Pulmonary artery endothelial cell (primary cell): ENCODE data around the gene MYDGF. TPM values are rescaled to one million over a fixed set of nuclear protein-coding genes. Genes with fewer than 3 reads are reported as not detected.
"Not testable (repeated sequence)": the region's sequence is repeated elsewhere in the genome, so short reads cannot be mapped to it uniquely, and the experiment has no call there.

ENCODE experiments used
- DNase-seq: peaks from one replicate; pipeline ENCODE4 v3.0.0-alpha.2; 2011; ENCODE audit warnings: low read depth, low spot score
- total RNA-seq: library from RNA; depleted of rRNA; stranded (reverse); fragments of >200 nt; gene quantifications from 2 replicates; pipeline ENCODE4 v1.2.3, GENCODE V29; 2014

Gene MYDGF
- 242 and 256 TPM in 2 replicates for total RNA-seq

GRCh38 chr19:4669723-4670480 lies at the start of gene MYDGF:
Gene MYDGF (minus strand): TSS chr19:4670342. CDS start chr19:4670334, 8 bp downstream.
- peak; percentile 70 for DNase-seq

DNA sequence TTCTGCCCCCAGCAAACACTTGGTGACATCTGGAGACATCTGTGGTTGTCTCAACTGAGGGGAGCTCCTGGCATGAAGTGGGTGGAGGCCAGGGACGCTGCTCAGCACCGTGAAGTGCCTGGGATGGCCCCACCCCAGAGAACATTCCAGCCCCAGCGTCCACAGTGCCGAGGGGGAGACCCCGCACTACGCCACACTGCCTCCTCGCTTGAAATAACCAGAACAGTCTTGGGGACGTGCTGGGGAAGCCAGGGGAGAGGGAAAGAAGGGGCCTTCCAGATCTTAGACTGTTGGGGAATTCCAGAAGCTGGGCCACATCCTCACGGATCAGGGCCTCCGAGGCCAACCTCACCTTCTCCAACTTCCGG lies 49.3 kb upstream of the MYDGF start:
- DNase-seq, result no peak

DNA sequence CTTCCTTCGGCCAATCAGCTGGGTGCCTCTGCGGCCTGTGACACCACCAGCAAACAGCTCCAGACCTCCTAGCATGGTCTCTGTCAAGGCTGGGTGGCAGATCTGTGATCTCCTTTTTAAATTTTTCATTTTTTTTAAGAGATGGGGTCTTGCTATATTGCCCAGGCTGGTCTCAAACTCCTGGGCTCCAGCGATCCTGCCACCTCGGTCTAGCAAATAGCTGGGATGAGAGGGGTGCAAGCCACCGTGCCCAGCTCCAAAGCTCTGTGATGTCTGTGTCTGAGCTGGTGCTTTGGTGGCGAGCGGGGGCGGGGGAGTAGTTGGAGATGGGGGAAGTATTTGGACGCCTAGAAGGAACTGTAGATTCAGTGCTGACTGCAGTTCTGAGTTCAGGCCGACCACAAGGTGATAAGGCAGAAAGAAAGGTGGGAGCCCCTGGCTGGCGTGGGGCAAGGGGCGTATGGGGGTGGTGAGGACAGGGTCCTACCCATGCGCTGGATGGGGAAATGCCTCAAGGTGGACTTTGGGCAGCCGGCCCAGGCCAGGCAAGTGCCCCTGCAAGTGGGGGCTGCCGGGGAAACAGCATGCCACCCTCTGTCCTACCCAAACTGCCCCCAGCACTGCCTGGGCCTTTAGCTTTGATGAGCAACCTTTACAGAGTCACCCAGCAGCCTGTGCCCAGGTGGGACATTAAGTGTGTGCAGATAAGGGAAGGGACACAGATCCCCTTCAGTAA lies 48.0 kb upstream of the MYDGF start:
- DNase-seq, result no peak

- no peak for DNase-seq
Observed at GRCh38 chr19:4717191-4717965, 47.2 kb upstream of the MYDGF start.

GRCh38 chr19:4715529-4716221 lies 45.5 kb upstream of the MYDGF start:
- DNase-seq, result no peak

DNA sequence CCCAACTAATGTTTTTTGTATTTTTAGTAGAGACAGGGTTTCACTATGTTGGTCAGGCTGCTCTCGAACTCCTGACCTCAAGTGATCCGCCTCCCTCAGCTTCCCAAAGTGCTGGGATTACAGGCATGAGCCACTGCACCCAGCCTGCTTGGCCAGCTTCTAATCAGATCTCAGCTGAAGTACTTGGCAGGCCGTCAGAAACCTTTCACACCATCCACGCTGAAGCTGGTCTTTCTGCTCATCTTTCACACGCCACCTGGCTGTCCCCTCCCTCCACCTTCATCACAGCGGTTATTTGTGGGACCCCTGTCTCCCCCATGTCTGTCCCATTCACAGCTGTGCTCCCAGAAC lies 45.0 kb upstream of the MYDGF start:
- DNase-seq, result not testable (repeated sequence)

GRCh38 chr19:4714016-4714415 lies 43.9 kb upstream of the MYDGF start:
- no peak for DNase-seq

DNA sequence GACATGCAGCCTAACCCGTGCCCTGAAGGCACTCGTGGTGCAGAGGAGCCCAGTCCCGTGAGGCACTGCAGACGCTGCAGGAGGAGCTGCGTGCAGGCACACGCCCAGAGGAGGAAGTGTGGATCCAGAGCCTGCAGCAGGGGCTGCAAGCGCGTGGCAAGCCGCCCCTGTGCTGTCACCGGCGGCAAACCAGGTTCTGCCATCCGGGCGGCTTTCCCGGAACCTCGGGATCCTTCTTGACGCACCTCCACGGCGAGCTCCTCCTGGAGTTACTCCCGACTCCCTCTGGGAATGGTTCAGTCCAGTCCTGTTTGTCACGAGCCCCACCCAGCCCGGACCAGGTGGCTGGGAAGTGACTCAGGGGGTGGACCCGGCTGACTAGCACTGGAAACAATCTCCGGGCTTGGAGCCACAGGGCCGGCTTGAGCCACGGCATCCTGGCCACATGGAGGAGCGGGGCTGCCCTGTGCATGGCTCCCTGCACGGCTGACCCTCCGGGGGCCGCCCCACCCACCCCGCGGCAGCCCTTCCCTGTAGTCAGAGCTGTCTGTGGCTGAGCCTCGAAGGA lies 43.3 kb upstream of the MYDGF start:
- DNase-seq, result peak; percentile 91

DNA sequence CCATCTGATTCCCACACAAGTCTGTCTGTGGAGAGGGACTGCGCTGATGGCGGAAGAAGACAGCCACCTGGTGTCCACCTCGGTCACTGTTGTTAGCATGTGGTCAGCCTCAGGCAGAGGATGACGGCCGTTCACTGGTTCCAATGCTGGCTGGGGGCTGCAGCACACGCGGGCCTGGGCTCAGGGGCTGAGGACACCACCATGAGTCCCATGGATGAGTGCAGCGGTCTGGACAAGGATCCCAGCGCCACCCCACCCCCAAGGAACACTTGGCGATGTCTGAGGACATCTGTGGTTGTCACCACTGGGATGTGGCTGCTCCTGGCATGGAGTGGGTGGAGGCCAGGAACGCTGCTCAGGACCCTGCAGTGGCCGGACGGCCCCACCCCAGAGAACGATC lies 42.6 kb upstream of the MYDGF start:
- no peak for DNase-seq

GRCh38 chr19:4711211-4711610 lies 41.1 kb upstream of the MYDGF start:
- no peak for DNase-seq

GRCh38 chr19:4710281-4710600 lies 40.1 kb upstream of the MYDGF start:
- DNase-seq, result no peak

- no peak for DNase-seq
Observed at GRCh38 chr19:4709440-4710280, 39.5 kb upstream of the MYDGF start.

GRCh38 chr19:4707956-4708650 lies 38.0 kb upstream of the MYDGF start:
- no peak for DNase-seq

- DNase-seq, result no peak
Observed at GRCh38 chr19:4707322-4707721, 37.2 kb upstream of the MYDGF start.

DNA sequence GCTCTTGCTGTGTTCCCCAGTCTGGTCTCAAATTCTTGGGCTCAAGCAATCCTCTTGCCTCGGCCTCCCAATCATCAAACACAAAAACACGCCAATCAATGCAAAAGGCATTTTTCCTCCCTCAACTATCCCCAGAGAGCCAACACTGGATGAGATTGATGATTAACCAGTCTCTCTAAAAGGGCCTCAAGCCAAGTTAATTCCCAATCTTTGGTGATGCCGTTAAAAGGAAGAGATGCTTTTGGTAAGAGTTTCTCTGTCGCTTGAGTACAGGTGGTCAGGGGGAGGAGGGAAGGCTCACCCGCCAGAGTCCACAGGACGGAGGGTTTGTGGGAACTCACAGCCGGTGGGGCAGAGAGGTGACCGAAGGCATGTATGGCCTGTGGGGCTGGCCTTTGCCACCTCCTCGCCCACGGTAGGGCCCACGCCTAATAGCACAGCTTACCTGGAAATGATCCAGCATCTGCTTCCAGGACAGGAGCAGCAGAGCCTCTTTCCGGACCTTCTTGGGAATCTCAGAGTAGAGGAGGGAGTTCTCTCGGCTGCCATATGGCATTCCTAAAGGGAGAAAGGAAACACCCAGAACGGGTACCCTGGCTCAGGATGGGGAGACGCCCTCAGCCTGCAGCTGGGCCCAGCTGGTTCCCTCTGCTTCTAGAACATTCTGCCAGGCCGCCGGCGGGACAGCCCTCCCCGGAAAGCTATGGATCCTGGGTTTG lies 35.4 kb upstream of the MYDGF start:
- DNase-seq, result no peak

GRCh38 chr19:4704317-4704673 lies 34.2 kb upstream of the MYDGF start:
- DNase-seq, result no peak

DNA sequence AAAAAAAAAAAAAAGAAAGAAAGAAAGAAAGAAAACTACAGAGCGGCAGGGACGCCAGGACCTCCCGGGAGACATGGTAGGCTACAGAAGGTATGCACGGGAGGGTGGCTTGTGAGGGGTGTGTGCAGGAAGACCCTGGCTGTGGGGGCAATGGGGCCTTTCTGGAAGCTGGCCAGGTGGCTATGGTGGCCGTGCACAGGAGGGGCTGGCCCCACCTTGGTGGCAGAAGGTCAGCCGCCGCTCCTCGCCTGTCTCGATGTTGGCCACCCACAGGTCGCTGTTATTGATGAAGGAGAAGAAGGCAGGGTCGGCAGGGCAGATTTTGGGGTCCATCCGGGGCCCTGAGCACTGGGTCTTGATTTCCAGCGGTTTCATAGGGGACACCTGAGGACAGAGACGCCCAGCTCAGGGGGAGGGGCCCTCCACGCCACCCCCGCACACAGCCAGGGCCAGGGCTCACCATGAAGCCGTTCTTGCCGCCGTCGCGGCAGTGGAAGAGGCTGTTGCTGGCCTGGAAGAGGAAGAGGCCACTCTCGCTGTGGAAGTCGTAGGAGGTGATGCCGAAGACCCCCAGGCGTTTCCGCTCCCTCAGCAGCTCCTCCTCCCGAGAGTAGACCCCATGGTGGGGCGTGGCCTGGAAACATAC lies 33.7 kb upstream of the MYDGF start:
- no peak for DNase-seq

DNA sequence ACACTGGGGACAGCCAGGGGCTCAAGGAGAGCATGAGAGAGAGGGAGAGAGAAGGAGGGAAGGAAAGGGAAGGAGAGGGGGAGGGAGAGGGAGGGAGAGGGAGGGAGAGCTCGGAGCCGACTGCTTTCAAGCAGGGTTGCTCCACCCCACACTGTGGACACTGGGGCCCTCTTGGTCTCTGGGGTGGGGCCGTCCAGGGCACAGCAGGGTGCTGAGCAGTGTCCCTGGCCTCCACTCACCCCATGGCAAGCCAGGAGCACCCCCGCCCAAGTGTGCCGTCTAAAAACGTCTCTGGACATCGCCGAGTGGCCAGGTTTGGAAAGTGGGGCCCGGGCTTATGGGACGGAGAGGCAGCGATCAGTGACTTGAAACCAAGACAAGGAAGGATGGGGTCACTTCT lies 32.6 kb upstream of the MYDGF start:
- no peak for DNase-seq

- no peak for DNase-seq
Observed at GRCh38 chr19:4701557-4701956, 31.4 kb upstream of the MYDGF start.
